Thoracic aorta (tissue), 2 donors: ENCODE measurements around the gene PTPRF. TPM values are rescaled to one million over a fixed set of nuclear protein-coding genes. Genes with fewer than 3 reads are reported as not detected.

Source experiments
- ATAC-seq: fragments of 150-250 bp; one replicate; pipeline ENCODE4 v1.8.0; 2017; ENCODE audit warnings: low read depth; ENCODE audit not compliant: insufficient number of reproducible peaks, low FRiP score
- DNase-seq: peaks from one replicate; pipeline ENCODE4 v3.0.0-alpha.2; 2020; ENCODE audit warnings: low spot score
- H3K27ac ChIP-seq, 2 donors: fragments of 200-600 bp; sonication (generic); 1 replicate in 1 of 2; 2 replicates in 1 of 2; pipeline ENCODE4 v1.5.1; 2016; ENCODE audit warnings: mild to moderate bottlenecking in 2 of 2, moderate library complexity in 2 of 2
- H3K27me3 ChIP-seq: fragments of 200-600 bp; sonication (generic); replicated peaks from 2 replicates; pipeline ENCODE4 v1.6.0; 2016; ENCODE audit warnings: mild to moderate bottlenecking; ENCODE audit not compliant: insufficient read depth
- H3K36me3 ChIP-seq: fragments of 200-600 bp; sonication (generic); one replicate; pipeline ENCODE4 v1.5.1; 2016
- H3K4me1 ChIP-seq, 2 donors: fragments of 200-600 bp; sonication (generic); 1 replicate in 1 of 2; 2 replicates in 1 of 2; pipeline versions ENCODE4 v1.5.1 to v1.6.0; 2016; ENCODE audit warnings: low read depth in 2 of 2, mild to moderate bottlenecking in 1 of 2; ENCODE audit not compliant: control insufficient read depth in 1 of 2
- H3K4me3 ChIP-seq: fragments of 200-600 bp; sonication (generic); 2 replicates; pipeline ENCODE4 v1.5.1; 2016; ENCODE audit warnings: mild to moderate bottlenecking
- H3K9me3 ChIP-seq: fragments of 200-600 bp; sonication (generic); 2 replicates; pipeline ENCODE4 v1.5.1; 2016
- total RNA-seq, 2 donors: library from RNA; depleted of rRNA; stranded (reverse); fragments of >200 nt; gene quantifications; one replicate each; pipeline versions ENCODE4 v1.1.0 to v1.2.3, GENCODE V29; 2016
- TF ChIP-seq, protein P1 (sequence below): fragments of 200-600 bp; sonication (generic); IDR thresholded peaks from one replicate; pipeline ENCODE4 v1.5.1; 2019; ENCODE audit warnings: antibody characterized with exemption

The PTPRF gene
- total RNA-seq, 2 donors from 2014 or later: 43.9 to 55.1 TPM

DNA sequence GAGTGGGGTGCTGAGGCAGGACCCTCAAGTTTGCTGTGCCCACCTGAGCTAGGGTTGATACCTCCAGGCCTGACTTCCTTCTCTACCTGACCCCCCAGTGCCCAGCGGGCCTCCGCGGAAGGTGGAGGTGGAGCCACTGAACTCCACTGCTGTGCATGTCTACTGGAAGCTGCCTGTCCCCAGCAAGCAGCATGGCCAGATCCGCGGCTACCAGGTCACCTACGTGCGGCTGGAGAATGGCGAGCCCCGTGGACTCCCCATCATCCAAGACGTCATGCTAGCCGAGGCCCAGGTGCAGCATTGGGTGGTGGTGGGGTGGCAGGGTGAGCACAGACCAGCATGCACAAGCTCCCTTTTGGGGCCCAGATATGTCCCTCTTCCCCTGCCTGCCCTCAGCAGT is 67.9 kb downstream of the PTPRF start:
- peaks cover 0 to 3% of the 10 kb centered on the region in 2 donors for H3K4me1 ChIP-seq
- H3K9me3 ChIP-seq: no peaks in the 10 kb centered on the region
- no peak overlapping the region for H3K27ac ChIP-seq
- TF ChIP-seq, protein P1, sequence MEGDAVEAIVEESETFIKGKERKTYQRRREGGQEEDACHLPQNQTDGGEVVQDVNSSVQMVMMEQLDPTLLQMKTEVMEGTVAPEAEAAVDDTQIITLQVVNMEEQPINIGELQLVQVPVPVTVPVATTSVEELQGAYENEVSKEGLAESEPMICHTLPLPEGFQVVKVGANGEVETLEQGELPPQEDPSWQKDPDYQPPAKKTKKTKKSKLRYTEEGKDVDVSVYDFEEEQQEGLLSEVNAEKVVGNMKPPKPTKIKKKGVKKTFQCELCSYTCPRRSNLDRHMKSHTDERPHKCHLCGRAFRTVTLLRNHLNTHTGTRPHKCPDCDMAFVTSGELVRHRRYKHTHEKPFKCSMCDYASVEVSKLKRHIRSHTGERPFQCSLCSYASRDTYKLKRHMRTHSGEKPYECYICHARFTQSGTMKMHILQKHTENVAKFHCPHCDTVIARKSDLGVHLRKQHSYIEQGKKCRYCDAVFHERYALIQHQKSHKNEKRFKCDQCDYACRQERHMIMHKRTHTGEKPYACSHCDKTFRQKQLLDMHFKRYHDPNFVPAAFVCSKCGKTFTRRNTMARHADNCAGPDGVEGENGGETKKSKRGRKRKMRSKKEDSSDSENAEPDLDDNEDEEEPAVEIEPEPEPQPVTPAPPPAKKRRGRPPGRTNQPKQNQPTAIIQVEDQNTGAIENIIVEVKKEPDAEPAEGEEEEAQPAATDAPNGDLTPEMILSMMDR: no peak
- ATAC-seq (no peak), DNase-seq (no peak)
- no peak overlapping the region for H3K4me3 ChIP-seq
- H3K27me3 ChIP-seq: no peaks in the 10 kb centered on the region
- H3K36me3 ChIP-seq: no peaks in the 10 kb centered on the region

DNA sequence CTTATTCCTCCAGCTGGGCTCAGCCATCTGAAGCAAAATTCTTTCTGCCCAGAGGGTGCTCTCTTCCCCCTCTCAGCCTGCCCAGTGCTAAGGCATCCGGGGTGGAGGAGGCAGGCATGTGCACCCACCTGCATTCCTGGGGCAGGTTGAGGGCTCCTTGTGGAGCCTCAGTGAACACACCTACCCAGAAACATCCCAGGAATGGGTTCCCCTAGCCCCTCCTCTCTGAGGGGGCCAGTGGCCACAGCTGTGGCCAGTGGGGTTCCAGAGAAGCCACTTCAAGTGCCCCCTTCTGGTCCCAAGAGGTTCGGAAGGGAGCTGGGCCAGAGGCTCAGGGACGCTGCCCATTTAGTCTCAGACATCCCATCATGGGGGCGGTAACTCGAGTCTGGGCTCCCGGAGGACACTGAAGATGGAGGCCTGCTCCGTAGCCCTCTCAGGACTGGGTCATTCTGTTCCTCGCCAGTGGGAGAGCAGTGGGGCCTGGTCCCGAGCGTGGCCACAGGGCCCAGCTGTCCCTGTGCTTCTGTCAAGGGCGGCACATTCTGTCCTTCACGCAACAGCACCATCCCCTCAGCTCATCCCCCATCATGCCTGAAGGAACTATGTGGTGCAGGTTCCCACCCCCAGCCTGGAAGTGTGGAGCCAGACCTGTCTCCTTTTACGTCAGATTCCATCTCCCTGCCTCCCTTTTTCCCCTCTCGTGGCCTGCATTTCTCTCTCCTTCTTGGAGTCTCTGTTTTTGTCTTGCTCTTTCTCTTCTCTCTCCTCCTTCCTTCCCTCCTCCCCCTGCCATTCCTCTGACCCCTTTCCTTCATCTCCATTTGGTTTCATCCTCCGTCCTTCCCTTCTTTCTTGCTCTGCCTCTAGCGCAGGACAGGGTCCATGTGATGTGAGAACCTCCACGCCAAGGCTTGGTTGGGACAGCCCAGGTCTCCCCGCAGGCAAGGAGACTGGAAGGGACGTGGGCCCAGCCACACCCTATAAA is 69.6 kb downstream of the PTPRF start:
- Histone ChIP-seq H3K27me3 (no peaks in the 10 kb centered on the region), H3K4me1 (peaks cover 0 to 3% of the 10 kb centered on the region in 2 donors), H3K36me3 (peaks cover 9% of the 10 kb centered on the region), H3K4me3 (no peak overlapping the region), H3K9me3 (no peaks in the 10 kb centered on the region), H3K27ac (no peak overlapping the region)
- ATAC-seq: no peak
- DNase-seq: no peak
- TF ChIP-seq, protein P1: no peak

DNA sequence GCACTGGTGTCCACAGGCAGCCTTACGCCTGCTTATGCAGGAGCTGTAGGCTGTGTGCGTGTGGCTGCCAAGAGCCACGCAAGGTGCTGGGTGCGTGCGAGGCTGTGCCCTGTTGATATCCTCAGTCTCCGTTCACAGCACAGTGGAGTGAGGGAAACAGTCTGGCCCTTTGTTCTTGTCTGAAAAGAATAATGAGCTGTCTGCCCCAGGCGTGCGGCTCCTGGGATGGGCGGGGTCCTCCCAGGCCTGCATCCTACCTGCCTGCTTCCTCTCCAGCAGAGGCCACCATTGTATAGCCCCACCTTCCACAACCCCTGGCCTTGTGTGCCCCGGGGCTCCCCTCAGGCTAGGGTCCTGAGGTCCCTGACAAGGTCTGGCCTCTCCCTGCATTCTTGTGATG is 72.3 kb downstream of the PTPRF start:
- H3K27ac ChIP-seq: no peak overlapping the region
- no peak overlapping the region for H3K4me3 ChIP-seq
- peaks cover 24% of the 10 kb centered on the region for H3K36me3 ChIP-seq
- H3K4me1 ChIP-seq: peaks cover 0 to 3% of the 10 kb centered on the region in 2 donors
- TF ChIP-seq, protein P1: no peak
- no peaks in the 10 kb centered on the region for H3K9me3 ChIP-seq
- ATAC-seq (no peak), DNase-seq (no peak)
- H3K27me3 ChIP-seq: no peaks in the 10 kb centered on the region

DNA sequence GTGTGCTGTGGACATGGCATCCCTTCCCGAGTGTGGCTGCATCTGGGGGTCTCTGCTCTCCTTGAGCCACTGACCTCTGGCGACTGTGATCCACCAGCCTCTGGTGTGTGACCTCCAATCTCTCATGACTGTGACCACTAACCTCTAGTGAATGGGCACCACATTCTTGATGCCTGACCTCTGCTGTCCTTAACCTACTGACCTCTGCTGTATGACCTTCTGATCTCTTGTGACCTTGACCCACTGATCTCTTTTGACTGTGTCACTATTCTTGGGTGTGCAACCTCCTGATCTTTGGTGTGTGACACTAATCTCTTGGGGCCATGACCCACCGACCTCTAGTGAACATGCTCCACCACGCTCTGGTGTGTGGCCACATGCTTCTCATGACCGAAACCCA is 73.5 kb downstream of the PTPRF start:
- DNase-seq (no peak), ATAC-seq (no peak)
- no peak overlapping the region for H3K4me3 ChIP-seq
- TF ChIP-seq, protein P1: no peak
- peaks cover 32% of the 10 kb centered on the region for H3K36me3 ChIP-seq
- peaks cover 0 to 3% of the 10 kb centered on the region in 2 donors for H3K4me1 ChIP-seq
- no peaks in the 10 kb centered on the region for H3K27me3 ChIP-seq
- no peaks in the 10 kb centered on the region for H3K9me3 ChIP-seq
- H3K27ac ChIP-seq: no peak overlapping the region

DNA sequence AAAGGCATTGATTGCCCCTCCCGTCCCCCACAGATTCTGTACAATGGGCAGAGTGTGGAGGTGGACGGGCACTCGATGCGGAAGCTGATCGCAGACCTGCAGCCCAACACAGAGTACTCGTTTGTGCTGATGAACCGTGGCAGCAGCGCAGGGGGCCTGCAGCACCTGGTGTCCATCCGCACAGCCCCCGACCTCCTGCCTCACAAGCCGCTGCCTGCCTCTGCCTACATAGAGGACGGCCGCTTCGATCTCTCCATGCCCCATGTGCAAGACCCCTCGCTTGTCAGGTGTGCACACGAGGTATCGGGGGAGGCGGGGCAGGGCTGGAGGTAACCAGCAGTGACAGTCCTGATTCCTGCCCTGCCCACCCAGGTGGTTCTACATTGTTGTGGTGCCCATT is 74.5 kb downstream of the PTPRF start:
- Histone ChIP-seq H3K27me3 (no peaks in the 10 kb centered on the region), H3K4me1 (peaks cover 0 to 3% of the 10 kb centered on the region in 2 donors), H3K4me3 (no peak overlapping the region), H3K27ac (no peak overlapping the region), H3K36me3 (peaks cover 40% of the 10 kb centered on the region), H3K9me3 (no peaks in the 10 kb centered on the region)
- DNase-seq (no peak), ATAC-seq (no peak)
- TF ChIP-seq, protein P1: no peak
